PC-3 (cell line): ENCODE measurements around the gene NAGLU. TPM values are rescaled to one million over a fixed set of nuclear protein-coding genes. Genes with fewer than 3 reads are reported as not detected.

Experiments
- ATAC-seq: fragments of 200-7000 bp; cut with Tn5 transposase; 2 replicates; pipeline ENCODE4 v1.9.1; 2020; ENCODE audit warnings: mild to moderate bottlenecking, moderate library complexity
- BruUV-seq: library from RNA; stranded (reverse); fragments of 400-500 nt; replicated peaks from 2 replicates; lab custom pipeline; 2021; lab: Mats Ljungman, UMichigan
- CTCF ChIA-PET: fragments of 300-600 bp; sonication (Branson Sonifier 250); formaldehyde crosslinking; loops from one replicate; lab custom pipeline; 2022; ENCODE audit warnings: antibody characterized with exemption; lab: Charles Lee
- POLR2A ChIA-PET: fragments of 300-600 bp; sonication (Branson Sonifier 250); formaldehyde crosslinking; loops from one replicate; lab custom pipeline; 2022; ENCODE audit warnings: antibody characterized with exemption; ENCODE audit not compliant: unreplicated experiment; lab: Charles Lee
- DNase-seq: peaks from one replicate; pipeline ENCODE4 v3.0.0-alpha.2; 2015
- H2AFZ ChIP-seq: fragments of 300-600 bp; sonication (generic); 2 replicates; pipeline ENCODE4 v1.6.0; 2016; ENCODE audit warnings: antibody characterized with exemption, low read length
- H3F3A ChIP-seq: fragments of 300-600 bp; sonication (generic); one replicate; pipeline ENCODE4 v1.6.0; 2017; ENCODE audit warnings: antibody characterized with exemption, low read length, control low read depth, mild to moderate bottlenecking; ENCODE audit not compliant: unreplicated experiment
- H3K27ac ChIP-seq: fragments of 300-600 bp; sonication (generic); 2 replicates; pipeline ENCODE4 v1.5.1; 2016; ENCODE audit warnings: mild to moderate bottlenecking, low read length
- H3K27me3 ChIP-seq: fragments of 300-600 bp; sonication (generic); 2 replicates; pipeline ENCODE4 v1.6.1; 2016; ENCODE audit warnings: low read length, mixed read lengths
- H3K36me3 ChIP-seq: fragments of 300-600 bp; sonication (generic); 2 replicates; pipeline ENCODE4 v1.6.1; 2016; ENCODE audit warnings: low read depth, mixed run types, low read length, mixed read lengths
- H3K4me1 ChIP-seq: fragments of 300-600 bp; sonication (generic); 2 replicates; pipeline ENCODE4 v1.5.1; 2016; ENCODE audit warnings: low read length; ENCODE audit not compliant: insufficient read depth
- H3K4me2 ChIP-seq: fragments of 300-600 bp; sonication (generic); 2 replicates; pipeline ENCODE4 v1.6.0; 2016; ENCODE audit warnings: low read length
- H3K4me3 ChIP-seq: fragments of 300-600 bp; sonication (generic); 2 replicates; pipeline ENCODE4 v1.5.1; 2016; ENCODE audit warnings: mild to moderate bottlenecking, low read length, mixed read lengths
- H3K79me2 ChIP-seq: fragments of 300-600 bp; sonication (generic); 2 replicates; pipeline ENCODE4 v1.6.1; 2017; ENCODE audit warnings: low read length, mixed read lengths
- H3K9ac ChIP-seq: fragments of 300-600 bp; sonication (generic); 2 replicates; pipeline ENCODE4 v1.6.0; 2016; ENCODE audit warnings: mild to moderate bottlenecking, low read length
- H3K9me2 ChIP-seq: fragments of 300-600 bp; sonication (generic); replicated peaks from 2 replicates; pipeline ENCODE4 v1.6.1; 2016; ENCODE audit warnings: mixed run types, low read length, mixed read lengths
- H3K9me3 ChIP-seq: fragments of 300-600 bp; sonication (generic); 2 replicates; pipeline ENCODE4 v1.6.1; 2016; ENCODE audit warnings: low read length, mixed read lengths
- H4K20me1 ChIP-seq: fragments of 300-600 bp; sonication (generic); 2 replicates; pipeline ENCODE4 v1.6.1; 2016; ENCODE audit warnings: low read length, mixed read lengths
- CTCF ChIP-seq: fragments of 300-600 bp; sonication (generic); conservative IDR thresholded peaks from 2 replicates; pipeline ENCODE4 v1.5.1; 2017; ENCODE audit warnings: antibody characterized with exemption, low read depth, mild to moderate bottlenecking, low read length
- EZH2 ChIP-seq: fragments of 300-600 bp; sonication (generic); IDR thresholded peaks from one replicate; pipeline ENCODE4 v1.6.1; 2017; ENCODE audit warnings: antibody characterized with exemption, mild to moderate bottlenecking, low read length; ENCODE audit not compliant: unreplicated experiment
- EZH2phosphoT487 ChIP-seq: fragments of 300-600 bp; sonication (generic); IDR thresholded peaks from 2 replicates; pipeline ENCODE4 v1.6.1; 2018; ENCODE audit warnings: mild to moderate bottlenecking, antibody characterized with exemption, low read length, borderline replicate concordance
- intact Hi-C: fragments of 100-400 bp; cut with micrococcal nuclease; formaldehyde crosslinking; loops from 2 replicates; pipeline ENCODE4 v1.9.0; 2023
- total RNA-seq: library from RNA; depleted of rRNA; stranded (reverse); fragments of >200 nt; gene quantifications from 2 replicates; pipeline ENCODE4 v1.2.3, GENCODE V29; 2014

The NAGLU gene
- total RNA-seq, 1 experiment from 2014 or later, result 4.9 TPM

- H3K27me3 ChIP-seq, result no peaks in the 10 kb centered on the region
- H3K4me3 ChIP-seq, result no peak overlapping the region
- peaks cover 55% of the 10 kb centered on the region for H3K79me2 ChIP-seq
- no peaks in the 10 kb centered on the region for H3F3A ChIP-seq
- ATAC-seq (no peak), DNase-seq (no peak)
- no peaks in the 10 kb centered on the region for H3K9me3 ChIP-seq
- ChIA-PET POLR2A (interaction anchor here (0.6 kb wide), 1 partner anchor 550 kb away, joined by 3 read pairs; no protein-coding TSS in a partner anchor), CTCF (no interaction called here)
- no TSS peak for BruUV-seq
- peaks cover 16% of the 10 kb centered on the region; the same call in 1 of the 2 replicates for H3K36me3 ChIP-seq
- no peaks in the 10 kb centered on the region for H3K9me2 ChIP-seq
- peaks cover 25% of the 10 kb centered on the region for H3K4me1 ChIP-seq
- H3K9ac ChIP-seq, result no peak overlapping the region
- no peak overlapping the region for H3K4me2 ChIP-seq
- H3K27ac ChIP-seq, result no peak overlapping the region
- no peak overlapping the region for H2AFZ ChIP-seq
- intact Hi-C loops, result no loop called here
- TF ChIP-seq EZH2phosphoT487 (no peak), EZH2 (no peak), CTCF (no peak)
- no peaks in the 10 kb centered on the region for H4K20me1 ChIP-seq
Measured at GRCh38 chr17:42565523-42566214, 29.6 kb downstream of the NAGLU start.

GRCh38 chr17:42566215-42566882, 30.3 kb downstream of the NAGLU start:
- H3K9ac ChIP-seq, result peak overlapping the region; percentile 82; the same call in 1 of the 2 replicates
- ChIA-PET CTCF (no interaction called here), POLR2A (no interaction called here)
- H3K27ac ChIP-seq, result no peak overlapping the region
- H2AFZ ChIP-seq, result peak overlapping the region; percentile 37; the same call in 1 of the 2 replicates
- H3K4me2 ChIP-seq, result peak overlapping the region; percentile 92
- H3F3A ChIP-seq, result no peaks in the 10 kb centered on the region
- no peak for DNase-seq
- no peaks in the 10 kb centered on the region for H3K9me3 ChIP-seq
- no peak for TF ChIP-seq EZH2
- TF ChIP-seq EZH2phosphoT487, result no peak
- TF ChIP-seq CTCF, result no peak
- no TSS peak for BruUV-seq
- intact Hi-C loops, result no loop called here
- no peaks in the 10 kb centered on the region for H4K20me1 ChIP-seq
- peak overlapping the region; percentile 88; the same call in 1 of the 2 replicates for H3K4me3 ChIP-seq
- H3K79me2 ChIP-seq, result peaks cover 54% of the 10 kb centered on the region
- H3K4me1 ChIP-seq, result peaks cover 24% of the 10 kb centered on the region
- peaks cover 16% of the 10 kb centered on the region; the same call in 1 of the 2 replicates for H3K36me3 ChIP-seq
- no peaks in the 10 kb centered on the region for H3K9me2 ChIP-seq
- no peaks in the 10 kb centered on the region for H3K27me3 ChIP-seq
- ATAC-seq, result no peak; the same call in 1 of the 2 replicates
